HEK293T (cell line): ENCODE measurements around the gene RBM8A.
"Not testable (repeated sequence)": the region's sequence is repeated elsewhere in the genome, so short reads cannot be mapped to it uniquely, and the experiment has no call there.

ENCODE experiments used
- CTCF ChIA-PET: fragments of 350-600 bp; formaldehyde crosslinking; extraction: SDS; loops from one replicate; lab custom pipeline; 2021; ENCODE audit warnings: antibody characterized with exemption, inconsistent platforms; lab: Yijun Ruan, JAX
- POLR2A ChIA-PET: fragments of 350-600 bp; formaldehyde crosslinking; extraction: SDS; loops from one replicate; lab custom pipeline; 2020; ENCODE audit warnings: antibody characterized with exemption, inconsistent platforms; lab: Yijun Ruan, JAX
- DNase-seq: peaks from one replicate; pipeline ENCODE4 v3.0.0; 2012; ENCODE audit warnings: mixed read lengths; ENCODE audit errors: extremely low spot score
- ARNT ChIP-seq: fragments of 450-650 bp; IDR thresholded peaks from 2 replicates; pipeline ENCODE4 v1.6.1; 2017; ENCODE audit warnings: mild to moderate bottlenecking
- BHLHE40 ChIP-seq: fragments of 450-650 bp; IDR thresholded peaks from 2 replicates; pipeline ENCODE4 v1.6.1; 2016; ENCODE audit warnings: mild to moderate bottlenecking, moderate library complexity, borderline replicate concordance
- CTBP1 ChIP-seq: fragments of 450-650 bp; IDR thresholded peaks from 2 replicates; pipeline ENCODE4 v1.6.1; 2016; ENCODE audit warnings: borderline replicate concordance
- ELF4 ChIP-seq: fragments of 450-650 bp; IDR thresholded peaks from 2 replicates; pipeline ENCODE4 v1.6.1; 2017; ENCODE audit warnings: antibody characterized with exemption
- FOXA1 ChIP-seq: fragments of 450-650 bp; IDR thresholded peaks from 2 replicates; pipeline ENCODE4 v1.6.1; 2016; ENCODE audit warnings: mild to moderate bottlenecking
- FOXK2 ChIP-seq: fragments of 450-650 bp; IDR thresholded peaks from 2 replicates; pipeline ENCODE4 v1.6.1; 2016; ENCODE audit warnings: mild to moderate bottlenecking
- FOXM1 ChIP-seq: fragments of 450-650 bp; IDR thresholded peaks from 2 replicates; pipeline ENCODE4 v1.6.1; 2017; ENCODE audit warnings: mild to moderate bottlenecking, borderline replicate concordance
- HDGF ChIP-seq: fragments of 450-650 bp; IDR thresholded peaks from 2 replicates; pipeline ENCODE4 v1.6.1; 2017; ENCODE audit warnings: antibody characterized with exemption, borderline replicate concordance
- L3MBTL2 ChIP-seq: fragments of 450-650 bp; conservative IDR thresholded peaks from 2 replicates; pipeline ENCODE4 v1.6.1; 2016; ENCODE audit warnings: mild to moderate bottlenecking
- LEF1 ChIP-seq: fragments of 450-650 bp; IDR thresholded peaks from 2 replicates; pipeline ENCODE4 v1.6.1; 2017; ENCODE audit warnings: mild to moderate bottlenecking, borderline replicate concordance
- NFRKB ChIP-seq: fragments of 450-650 bp; IDR thresholded peaks from 2 replicates; pipeline ENCODE4 v1.6.1; 2016; ENCODE audit warnings: mild to moderate bottlenecking, moderate library complexity
- SP1 ChIP-seq: fragments of 450-650 bp; IDR thresholded peaks from 2 replicates; pipeline ENCODE4 v1.6.1; 2017
- SUZ12 ChIP-seq: fragments of 450-650 bp; IDR thresholded peaks from 2 replicates; pipeline ENCODE4 v1.6.1; 2016; ENCODE audit warnings: mild to moderate bottlenecking
- TARDBP ChIP-seq: fragments of 450-650 bp; IDR thresholded peaks from 2 replicates; pipeline ENCODE4 v1.6.1; 2016
- TF ChIP-seq, protein P1 (sequence below): fragments of 450-650 bp; IDR thresholded peaks from 2 replicates; pipeline ENCODE4 v1.6.1; 2016

Gene RBM8A

DNA sequence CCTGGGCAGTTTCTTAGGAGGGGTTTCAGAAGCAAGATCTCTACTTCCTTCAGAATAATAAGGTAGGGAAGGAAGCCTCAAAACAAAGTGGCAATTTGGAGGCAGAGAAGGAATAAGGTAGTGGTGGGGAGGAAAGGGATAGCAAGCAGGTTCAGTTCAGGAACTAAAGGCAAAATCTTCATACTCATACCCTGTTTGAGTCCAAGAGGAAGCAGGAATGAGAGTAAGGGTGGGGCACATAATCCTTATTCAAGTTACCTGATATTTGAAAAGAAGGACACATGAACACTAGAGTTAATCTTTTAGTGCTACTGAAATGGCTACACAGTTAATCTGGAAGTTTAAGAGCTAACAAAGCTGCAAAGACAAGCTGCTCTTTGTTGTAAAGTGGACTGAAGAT lies 8.4 kb upstream of the RBM8A start:
- no peak for TF ChIP-seq FOXA1
- no peak for TF ChIP-seq SP1
- TF ChIP-seq, protein P1, sequence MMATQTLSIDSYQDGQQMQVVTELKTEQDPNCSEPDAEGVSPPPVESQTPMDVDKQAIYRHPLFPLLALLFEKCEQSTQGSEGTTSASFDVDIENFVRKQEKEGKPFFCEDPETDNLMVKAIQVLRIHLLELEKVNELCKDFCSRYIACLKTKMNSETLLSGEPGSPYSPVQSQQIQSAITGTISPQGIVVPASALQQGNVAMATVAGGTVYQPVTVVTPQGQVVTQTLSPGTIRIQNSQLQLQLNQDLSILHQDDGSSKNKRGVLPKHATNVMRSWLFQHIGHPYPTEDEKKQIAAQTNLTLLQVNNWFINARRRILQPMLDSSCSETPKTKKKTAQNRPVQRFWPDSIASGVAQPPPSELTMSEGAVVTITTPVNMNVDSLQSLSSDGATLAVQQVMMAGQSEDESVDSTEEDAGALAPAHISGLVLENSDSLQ = no peak
- TF ChIP-seq FOXM1 = no peak
- no peak for TF ChIP-seq LEF1
- no peak for TF ChIP-seq L3MBTL2
- no peak for TF ChIP-seq ARNT
- TF ChIP-seq CTBP1 = no peak
- TF ChIP-seq TARDBP = no peak
- no peak for DNase-seq
- POLR2A ChIA-PET = interaction anchor here (1.2 to 2.5 kb wide), 2 partner anchors 8 to 29 kb away, joined by 10 to 14 read pairs; partner anchors contain the start of genes ANKRD34A, POLR3GL and RBM8A
- CTCF ChIA-PET = no interaction called here

DNA sequence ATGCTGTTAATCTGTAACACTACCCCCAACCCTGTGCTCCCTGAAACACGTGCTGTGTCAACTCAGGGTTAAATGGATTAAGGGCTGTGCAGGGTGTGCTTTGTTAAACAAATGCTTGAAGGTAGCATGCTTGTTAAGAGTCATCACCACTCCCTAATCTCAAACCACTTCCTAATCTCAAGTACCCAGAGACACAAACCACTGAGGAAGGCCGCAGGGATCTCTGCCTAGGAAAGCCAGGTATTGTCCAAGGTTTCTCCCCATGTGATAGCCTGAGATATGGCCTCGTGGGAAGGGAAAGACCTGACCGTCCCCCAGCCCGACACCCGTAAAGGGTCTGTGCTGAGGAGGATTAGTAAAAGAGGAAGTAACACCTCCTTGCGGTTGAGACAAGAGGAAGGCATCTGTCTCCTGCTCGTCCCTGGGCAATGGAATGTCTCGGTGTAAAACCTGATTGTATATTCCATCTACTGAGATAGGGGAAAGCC lies 5.3 kb upstream of the RBM8A start:
- CTCF ChIA-PET = not testable (repeated sequence)

DNA sequence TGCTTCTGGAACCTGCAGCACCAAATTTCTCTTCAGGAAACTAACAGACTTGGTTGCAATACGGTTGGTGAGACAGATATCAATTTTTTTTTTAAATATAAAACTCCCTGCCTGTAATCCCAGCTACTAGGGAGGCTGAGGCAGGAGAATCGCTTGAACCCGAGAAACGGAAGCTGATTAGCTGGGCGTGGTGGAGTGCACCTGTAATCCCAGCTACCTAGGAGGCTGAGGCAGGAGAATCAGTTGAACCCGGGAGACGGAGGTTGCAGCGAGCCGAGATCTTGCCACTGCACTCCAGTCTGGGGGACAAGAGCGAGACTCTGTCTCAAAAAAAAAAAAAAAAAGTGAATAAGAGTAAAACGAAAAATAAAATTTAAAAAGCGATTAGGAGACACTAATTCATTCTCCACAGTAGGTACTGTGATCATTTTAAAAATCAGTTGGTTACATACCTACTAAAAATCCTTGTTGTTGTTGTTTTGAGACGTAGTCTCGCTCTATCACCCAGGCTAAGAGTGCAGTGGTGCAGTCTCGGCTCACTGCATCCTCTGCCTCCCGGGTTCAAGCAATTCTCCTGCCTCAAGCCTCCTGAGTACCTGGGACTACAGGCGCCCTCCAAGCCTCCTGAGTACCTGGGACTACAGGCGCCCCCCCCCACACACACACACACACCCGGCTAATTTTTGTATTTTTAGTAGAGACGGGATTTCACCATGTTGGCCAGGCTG lies 796 bp upstream of the RBM8A start:
- CTCF ChIA-PET = interaction anchor here (0.6 to 1.7 kb wide), 10 partner anchors 14 to 171 kb away, joined by 3 to 6 read pairs (median 3); partner anchors contain the start of genes ANKRD34A, LIX1L and POLR3GL
- no peak for DNase-seq
- POLR2A ChIA-PET = interaction anchor here (0.7 to 4.7 kb wide), 32 partner anchors 8 to 110 kb away, joined by 3 to 90 read pairs (median 6); partner anchors contain the start of genes ANKRD34A, ITGA10, LIX1L and NUDT17
- TF ChIP-seq HDGF (no peak), SP1 (no peak), LEF1 (no peak), ELF4 (no peak), FOXA1 (no peak), L3MBTL2 (no peak), NFRKB (no peak), CTBP1 (no peak), TARDBP (no peak), ARNT (no peak), FOXK2 (no peak)
- TF ChIP-seq, protein P1 = no peak

More for the DNA sequence above, 5.3 kb upstream of the RBM8A start:
- POLR2A ChIA-PET = interaction anchor here (1.3 kb wide), 1 partner anchor 32 kb away, joined by 4 read pairs; the partner anchor contains the start of genes ANKRD34A and POLR3GL
- not testable (repeated sequence) for DNase-seq

DNA sequence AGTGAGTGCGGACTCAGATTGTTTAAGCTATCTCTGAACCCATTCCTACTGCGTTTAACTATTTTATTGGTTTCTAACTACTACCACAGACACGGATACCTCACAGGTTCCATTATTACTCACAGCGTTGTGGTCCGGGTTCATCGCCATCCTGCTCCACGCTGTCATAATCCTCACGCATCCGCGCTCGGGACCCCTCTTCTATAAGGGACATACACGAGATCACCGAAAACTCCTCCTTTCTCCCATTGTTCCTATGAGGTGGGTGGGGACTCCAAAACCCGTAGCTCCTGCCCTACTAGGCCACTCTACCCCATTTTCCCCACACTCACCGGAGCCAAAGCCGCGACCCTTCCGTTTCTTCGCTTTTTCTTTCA lies 610 bp downstream of the RBM8A start:
- TF ChIP-seq FOXA1 = no peak
- no peak for TF ChIP-seq LEF1
- no peak for TF ChIP-seq NFRKB
- no peak for TF ChIP-seq FOXK2
- TF ChIP-seq BHLHE40 = no peak
- TF ChIP-seq CTBP1 = no peak
- no peak for TF ChIP-seq HDGF
- TF ChIP-seq TARDBP = no peak
- no peak for TF ChIP-seq ARNT
- TF ChIP-seq, protein P1 = no peak
- TF ChIP-seq L3MBTL2 = no peak
- no peak for TF ChIP-seq SUZ12
- TF ChIP-seq FOXM1 = no peak
- TF ChIP-seq ELF4 = no peak
- TF ChIP-seq SP1 = no peak
- ChIA-PET CTCF (interaction anchor here (0.9 to 1.7 kb wide), 6 partner anchors 16 to 59 kb away, joined by 3 to 6 read pairs (median 4); partner anchors contain the start of gene LIX1L), POLR2A (interaction anchor here (0.9 to 4.7 kb wide), 15 partner anchors 9 to 111 kb away, joined by 4 to 90 read pairs (median 10); partner anchors contain the start of genes ANKRD34A, LIX1L, PEX11B and PIAS3)
- DNase-seq = no peak

DNA sequence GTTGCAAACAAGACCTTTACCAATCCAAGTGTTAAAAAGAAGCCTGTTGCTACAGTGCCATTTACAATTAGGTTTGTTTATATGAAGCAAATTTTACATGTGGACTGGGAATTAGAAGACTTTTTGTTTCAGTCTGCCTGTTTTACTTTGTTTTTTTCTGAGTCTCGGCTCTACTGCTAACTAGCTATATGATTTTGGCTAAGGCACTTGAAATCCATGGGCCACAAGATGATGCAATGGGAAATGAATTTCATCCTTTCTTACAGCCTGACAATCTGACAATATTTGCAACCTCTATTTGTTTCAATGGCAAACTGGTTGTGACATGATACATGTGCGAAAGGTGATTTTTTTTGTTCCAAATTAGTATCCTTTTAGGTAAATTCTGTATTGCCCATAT lies 5.0 kb downstream of the RBM8A start:
- POLR2A ChIA-PET = interaction anchor here (0.7 kb wide), 1 partner anchor 42 kb away, joined by 3 read pairs; the partner anchor contains the start of genes ANKRD34A and POLR3GL
- DNase-seq = no peak
- TF ChIP-seq SP1 (no peak), CTBP1 (no peak), TARDBP (no peak), NFRKB (no peak), ARNT (no peak), SUZ12 (no peak), FOXM1 (no peak), L3MBTL2 (no peak), FOXK2 (no peak), ELF4 (no peak)
- CTCF ChIA-PET = no interaction called here

DNA sequence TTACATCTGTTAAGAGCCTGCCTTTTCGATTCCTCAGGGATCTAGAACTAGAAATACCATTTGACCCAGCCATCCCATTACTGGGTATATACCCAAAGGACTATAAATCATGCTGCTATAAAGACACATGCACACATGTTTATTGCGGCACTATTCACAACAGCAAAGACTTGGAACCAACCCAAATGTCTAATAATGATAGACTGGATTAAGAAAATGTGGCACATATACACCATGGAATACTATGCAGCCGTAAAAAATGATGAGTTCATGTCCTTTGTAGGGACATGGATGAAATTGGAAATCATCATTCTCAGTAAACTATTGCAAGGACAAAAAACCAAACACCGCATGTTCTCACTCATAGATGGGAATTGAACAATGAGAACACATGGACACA lies 7.0 kb downstream of the RBM8A start:
- DNase-seq, POLR2A ChIA-PET, CTCF ChIA-PET: not testable (repeated sequence)
